Activated naive CD4-positive, alpha-beta T cell treated with anti-CD3 and anti-CD28 coated beads, Interleukin-2, amount 50 U/mL, for 16 hours (primary cell): Measurements from ENCODE around the gene KLHL24.
"Not testable (repeated sequence)": the region's sequence is repeated elsewhere in the genome, so short reads cannot be mapped to it uniquely, and the experiment has no call there.

ENCODE experiments used
- DNase-seq: peaks from one replicate; pipeline ENCODE4 v3.0.0-alpha.2; 2020

The KLHL24 gene

GRCh38 chr3:183635431-183636220, at the start of gene KLHL24:
Gene KLHL24, plus strand, starts transcription at chr3:183635623. Its CDS starts 14,734 bp downstream, at chr3:183650357.
- DNase-seq: peak; percentile 89

GRCh38 chr3:183586477-183586876, 48.9 kb upstream of the KLHL24 start:
- no peak for DNase-seq

- no peak for DNase-seq
These were observed 48.1 kb upstream of the KLHL24 start for GRCh38 chr3:183587336-183587735.

GRCh38 chr3:183590442-183590841, 45.0 kb upstream of the KLHL24 start:
- DNase-seq: no peak

- no peak for DNase-seq
These were observed 43.4 kb upstream of the KLHL24 start for GRCh38 chr3:183591881-183592521.

- no peak for DNase-seq
These were observed 42.6 kb upstream of the KLHL24 start for GRCh38 chr3:183592821-183593220.

- no peak for DNase-seq
These were observed 40.8 kb upstream of the KLHL24 start for GRCh38 chr3:183594636-183595035.

- no peak for DNase-seq
These were observed 37.5 kb upstream of the KLHL24 start for GRCh38 chr3:183597959-183598358.

GRCh38 chr3:183611326-183611725, 24.1 kb upstream of the KLHL24 start:
- not testable (repeated sequence) for DNase-seq

- DNase-seq: no peak
These were observed 21.8 kb upstream of the KLHL24 start for GRCh38 chr3:183613366-183614285.

- DNase-seq: no peak
These were observed 16.9 kb upstream of the KLHL24 start for GRCh38 chr3:183618542-183618941.

- no peak for DNase-seq
These were observed 16.4 kb upstream of the KLHL24 start for GRCh38 chr3:183619010-183619409.

- DNase-seq: no peak
These were observed 15.7 kb upstream of the KLHL24 start for GRCh38 chr3:183619624-183620251.

- DNase-seq: no peak
These were observed 15.2 kb upstream of the KLHL24 start for GRCh38 chr3:183620252-183620628.

GRCh38 chr3:183622473-183622872, 12.9 kb upstream of the KLHL24 start:
- not testable (repeated sequence) for DNase-seq

- DNase-seq: no peak
These were observed 8.4 kb upstream of the KLHL24 start for GRCh38 chr3:183626877-183627594.

GRCh38 chr3:183629546-183630301, 5.7 kb upstream of the KLHL24 start:
- no peak for DNase-seq

GRCh38 chr3:183631715-183632114, 3.7 kb upstream of the KLHL24 start:
- no peak for DNase-seq

GRCh38 chr3:183632725-183633124, 2.7 kb upstream of the KLHL24 start:
- DNase-seq: not testable (repeated sequence)

GRCh38 chr3:183634707-183635106, 716 bp upstream of the KLHL24 start:
- DNase-seq: no peak

- DNase-seq: no peak
These were observed 354 bp upstream of the KLHL24 start for GRCh38 chr3:183635107-183635430.
